Brain microvascular endothelial cell (primary cell): ENCODE results near the gene CTRB1.
"Not testable (repeated sequence)": the region's sequence is repeated elsewhere in the genome, so short reads cannot be mapped to it uniquely, and the experiment has no call there.

ENCODE experiments used
- DNase-seq: peaks from one replicate; pipeline ENCODE4 v3.0.0-alpha.2; 2020
- H3K27ac ChIP-seq: fragments of 250-450 bp; sonication (Bioruptor Pico); 2 replicates; pipeline ENCODE4 v1.5.1; 2020; ENCODE audit warnings: mild to moderate bottlenecking, moderate library complexity
- H3K27me3 ChIP-seq: fragments of 250-450 bp; sonication (Bioruptor Pico); replicated peaks from 2 replicates; pipeline ENCODE4 v1.5.1; 2020; ENCODE audit warnings: mild to moderate bottlenecking
- H3K36me3 ChIP-seq: fragments of 250-450 bp; sonication (Bioruptor Pico); replicated peaks from 2 replicates; pipeline ENCODE4 v1.5.1; 2020; ENCODE audit warnings: mild to moderate bottlenecking
- H3K4me3 ChIP-seq: 2 replicates; pipeline ENCODE4 v1.5.1; 2011; ENCODE audit warnings: low read depth, mild to moderate bottlenecking, control low read depth, low read length, moderate library complexity
- in situ Hi-C: cut with HindIII; loops from 2 replicates; pipeline ENCODE4 v1.10.0; 2017; ENCODE audit warnings: low sequenced_read_pairs, low pct_ligation_motif_present
- TF ChIP-seq, protein P1 (sequence below): IDR thresholded peaks from 2 replicates; pipeline ENCODE4 v1.5.1; 2011; ENCODE audit warnings: low read depth, mild to moderate bottlenecking, moderate library complexity, low read length, control low read depth, inconsistent platforms; ENCODE audit errors: missing control alignments

Gene CTRB1

GRCh38 chr16:75241955-75242354 lies 23.2 kb downstream of the CTRB1 start:
- TF ChIP-seq, protein P1, sequence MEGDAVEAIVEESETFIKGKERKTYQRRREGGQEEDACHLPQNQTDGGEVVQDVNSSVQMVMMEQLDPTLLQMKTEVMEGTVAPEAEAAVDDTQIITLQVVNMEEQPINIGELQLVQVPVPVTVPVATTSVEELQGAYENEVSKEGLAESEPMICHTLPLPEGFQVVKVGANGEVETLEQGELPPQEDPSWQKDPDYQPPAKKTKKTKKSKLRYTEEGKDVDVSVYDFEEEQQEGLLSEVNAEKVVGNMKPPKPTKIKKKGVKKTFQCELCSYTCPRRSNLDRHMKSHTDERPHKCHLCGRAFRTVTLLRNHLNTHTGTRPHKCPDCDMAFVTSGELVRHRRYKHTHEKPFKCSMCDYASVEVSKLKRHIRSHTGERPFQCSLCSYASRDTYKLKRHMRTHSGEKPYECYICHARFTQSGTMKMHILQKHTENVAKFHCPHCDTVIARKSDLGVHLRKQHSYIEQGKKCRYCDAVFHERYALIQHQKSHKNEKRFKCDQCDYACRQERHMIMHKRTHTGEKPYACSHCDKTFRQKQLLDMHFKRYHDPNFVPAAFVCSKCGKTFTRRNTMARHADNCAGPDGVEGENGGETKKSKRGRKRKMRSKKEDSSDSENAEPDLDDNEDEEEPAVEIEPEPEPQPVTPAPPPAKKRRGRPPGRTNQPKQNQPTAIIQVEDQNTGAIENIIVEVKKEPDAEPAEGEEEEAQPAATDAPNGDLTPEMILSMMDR = no peak
- H3K4me3 ChIP-seq = no peak overlapping the region
- DNase-seq = no peak
- in situ Hi-C loops = no loop called here
- H3K36me3 ChIP-seq = peaks cover 42% of the 10 kb centered on the region
- no peak overlapping the region for H3K27ac ChIP-seq
- H3K27me3 ChIP-seq = no peaks in the 10 kb centered on the region

- H3K4me3 ChIP-seq, H3K27me3 ChIP-seq, DNase-seq, H3K27ac ChIP-seq, in situ Hi-C loops: not testable (repeated sequence)
- peaks cover 42% of the 10 kb centered on the region for H3K36me3 ChIP-seq
Observed at GRCh38 chr16:75242436-75243078, 23.8 kb downstream of the CTRB1 start.

- TF ChIP-seq, protein P1 = no peak
- DNase-seq = no peak
- H3K36me3 ChIP-seq = peaks cover 38% of the 10 kb centered on the region
- peak overlapping the region; percentile 98 for H3K27ac ChIP-seq
- H3K27me3 ChIP-seq = no peaks in the 10 kb centered on the region
- in situ Hi-C loops = no loop called here
- H3K4me3 ChIP-seq = no peak overlapping the region
Observed at GRCh38 chr16:75243667-75244224, 25.0 kb downstream of the CTRB1 start.

- in situ Hi-C loops = no loop called here
- TF ChIP-seq, protein P1 = no peak
- H3K4me3 ChIP-seq = no peak overlapping the region
- peak overlapping the region; percentile 98 for H3K27ac ChIP-seq
- no peaks in the 10 kb centered on the region for H3K27me3 ChIP-seq
- H3K36me3 ChIP-seq = peaks cover 32% of the 10 kb centered on the region
- no peak for DNase-seq
Observed at GRCh38 chr16:75244225-75244809, 25.5 kb downstream of the CTRB1 start.

- peak; percentile 96 for DNase-seq
- no peak overlapping the region for H3K4me3 ChIP-seq
Observed at GRCh38 chr16:75244844-75245758, 26.3 kb downstream of the CTRB1 start.

More at GRCh38 chr16:75244844-75245758, 26.3 kb downstream of the CTRB1 start:
- in situ Hi-C loops = no loop called here
- TF ChIP-seq, protein P1 = no peak
- Histone ChIP-seq H3K27ac (peak overlapping the region; percentile 98), H3K36me3 (peaks cover 24% of the 10 kb centered on the region), H3K27me3 (no peaks in the 10 kb centered on the region)
